ENCODE measurements around the gene KHSRP.

GRCh38 chr19:6473647-6474046 lies 49.0 kb upstream of the KHSRP start:
- TF ChIP-seq, protein P1, sequence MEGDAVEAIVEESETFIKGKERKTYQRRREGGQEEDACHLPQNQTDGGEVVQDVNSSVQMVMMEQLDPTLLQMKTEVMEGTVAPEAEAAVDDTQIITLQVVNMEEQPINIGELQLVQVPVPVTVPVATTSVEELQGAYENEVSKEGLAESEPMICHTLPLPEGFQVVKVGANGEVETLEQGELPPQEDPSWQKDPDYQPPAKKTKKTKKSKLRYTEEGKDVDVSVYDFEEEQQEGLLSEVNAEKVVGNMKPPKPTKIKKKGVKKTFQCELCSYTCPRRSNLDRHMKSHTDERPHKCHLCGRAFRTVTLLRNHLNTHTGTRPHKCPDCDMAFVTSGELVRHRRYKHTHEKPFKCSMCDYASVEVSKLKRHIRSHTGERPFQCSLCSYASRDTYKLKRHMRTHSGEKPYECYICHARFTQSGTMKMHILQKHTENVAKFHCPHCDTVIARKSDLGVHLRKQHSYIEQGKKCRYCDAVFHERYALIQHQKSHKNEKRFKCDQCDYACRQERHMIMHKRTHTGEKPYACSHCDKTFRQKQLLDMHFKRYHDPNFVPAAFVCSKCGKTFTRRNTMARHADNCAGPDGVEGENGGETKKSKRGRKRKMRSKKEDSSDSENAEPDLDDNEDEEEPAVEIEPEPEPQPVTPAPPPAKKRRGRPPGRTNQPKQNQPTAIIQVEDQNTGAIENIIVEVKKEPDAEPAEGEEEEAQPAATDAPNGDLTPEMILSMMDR (CRISPR knock-in tag; IDR thresholded peaks at IDR 0.05), result no peak
- TF ChIP-seq RAD51 (IDR thresholded peaks at IDR 0.05; ENCODE audit: borderline replicate concordance) (no peak), ZNF12 (CRISPR knock-in tag; IDR thresholded peaks at IDR 0.05) (no peak), BORCS8-MEF2B (CRISPR knock-in tag; IDR thresholded peaks at IDR 0.05) (no peak), FIP1L1 (IDR thresholded peaks at IDR 0.05; ENCODE audit: borderline replicate concordance, insufficient read depth, low read depth, low read length) (no peak), TCF7 (IDR thresholded peaks at IDR 0.05; ENCODE audit: low read depth) (no peak), ZBTB7A (CRISPR knock-in tag; IDR thresholded peaks at IDR 0.05) (no peak), IRF2 (CRISPR knock-in tag; IDR thresholded peaks at IDR 0.05) (no peak), SRSF1 (optimal IDR thresholded peaks at IDR 0.05; ENCODE audit: low read depth, low read length) (no peak), HOXA7 (CRISPR knock-in tag; IDR thresholded peaks at IDR 0.05) (no peak)
